Left forelimb (tissue), 1 donor: ENCODE results near the gene NKG7.

ENCODE experiments used
- DNase-seq: peaks from one replicate; pipeline ENCODE4 v3.0.0-alpha.2; 2018; ENCODE audit warnings: low spot score

Gene NKG7

GRCh38 chr19:51361239-51361638 lies 11.2 kb downstream of the NKG7 start:
- no peak for DNase-seq

- DNase-seq, result no peak
Observed at GRCh38 chr19:51359294-51359693, 13.2 kb downstream of the NKG7 start.

- no peak for DNase-seq
Observed at GRCh38 chr19:51357952-51358351, 14.5 kb downstream of the NKG7 start.

- no peak for DNase-seq
Observed at GRCh38 chr19:51356159-51356801, 16.2 kb downstream of the NKG7 start.

- DNase-seq, result no peak
Observed at GRCh38 chr19:51354742-51355148, 17.7 kb downstream of the NKG7 start.

GRCh38 chr19:51354103-51354741 lies 18.2 kb downstream of the NKG7 start:
- DNase-seq, result no peak

GRCh38 chr19:51352783-51353360 lies 19.6 kb downstream of the NKG7 start:
- no peak for DNase-seq

- DNase-seq, result no peak
Observed at GRCh38 chr19:51351266-51351990, 21.0 kb downstream of the NKG7 start.

- DNase-seq, result no peak
Observed at GRCh38 chr19:51347209-51347928, 25.1 kb downstream of the NKG7 start.

GRCh38 chr19:51346742-51347141 lies 25.7 kb downstream of the NKG7 start:
- no peak for DNase-seq

- DNase-seq, result no peak
Observed at GRCh38 chr19:51345076-51345620, 27.3 kb downstream of the NKG7 start.

GRCh38 chr19:51342631-51343569 lies 29.6 kb downstream of the NKG7 start:
- DNase-seq, result no peak

GRCh38 chr19:51341976-51342580 lies 30.4 kb downstream of the NKG7 start, which contains the start of gene VSIG10L:
TSS of gene VSIG10L (minus strand) at chr19:51342139. CDS start at chr19:51342124, 15 bp downstream.
- no peak for DNase-seq

- no peak for DNase-seq
Observed at GRCh38 chr19:51341066-51341465, 31.4 kb downstream of the NKG7 start.

GRCh38 chr19:51339687-51340656 lies 32.5 kb downstream of the NKG7 start:
- DNase-seq, result peak; percentile 97

- no peak for DNase-seq
Observed at GRCh38 chr19:51339313-51339686, 33.2 kb downstream of the NKG7 start.

GRCh38 chr19:51338563-51339312 lies 33.7 kb downstream of the NKG7 start:
- DNase-seq, result peak; percentile 90

GRCh38 chr19:51337861-51338562 lies 34.4 kb downstream of the NKG7 start:
- DNase-seq, result no peak
